ENCODE measurements around the gene SPCS1. TPM values are rescaled to one million over a fixed set of nuclear protein-coding genes. Genes with fewer than 3 reads are reported as not detected.
"Not testable (repeated sequence)": the region's sequence is repeated elsewhere in the genome, so short reads cannot be mapped to it uniquely, and the experiment has no call there.

The SPCS1 gene
- total RNA-seq, 4 donors from 2014 or later, result 49.2 to 138 (median 84.9) TPM

GRCh38 chr3:52719618-52720017 is 13.7 kb downstream of the SPCS1 start:
- no peak for ATAC-seq (ENCODE audit: low FRiP score)
- TF ChIP-seq CTCF (IDR thresholded peaks at IDR 0.05), result no peak

GRCh38 chr3:52721002-52721729 is 15.3 kb downstream of the SPCS1 start:
- ATAC-seq (ENCODE audit: low FRiP score) (no peak), DNase-seq (ENCODE audit: low spot score) (no peak)
- TF ChIP-seq CTCF (IDR thresholded peaks at IDR 0.05), result no peak

More at GRCh38 chr3:52719618-52720017, 13.7 kb downstream of the SPCS1 start:
- DNase-seq (ENCODE audit: low spot score), result no peak

GRCh38 chr3:52721730-52722008 is 15.8 kb downstream of the SPCS1 start:
- no peak for ATAC-seq (ENCODE audit: low FRiP score)
- no peak for TF ChIP-seq CTCF (IDR thresholded peaks at IDR 0.05)
- DNase-seq (ENCODE audit: low spot score), result no peak

- no peak for TF ChIP-seq CTCF (IDR thresholded peaks at IDR 0.05)
- ATAC-seq (ENCODE audit: low FRiP score) (no peak), DNase-seq (ENCODE audit: low spot score) (no peak)
Measured at GRCh38 chr3:52722491-52722890, 16.6 kb downstream of the SPCS1 start.

- DNase-seq (ENCODE audit: low spot score), result no peak
- no peak for ATAC-seq (ENCODE audit: low FRiP score)
- TF ChIP-seq CTCF (IDR thresholded peaks at IDR 0.05), result no peak
Measured at GRCh38 chr3:52723935-52724334, 18.0 kb downstream of the SPCS1 start.

- DNase-seq (ENCODE audit: low spot score) (no peak), ATAC-seq (ENCODE audit: low FRiP score) (no peak)
- TF ChIP-seq CTCF (IDR thresholded peaks at IDR 0.05), result no peak
Measured at GRCh38 chr3:52724511-52724910, 18.6 kb downstream of the SPCS1 start.

- ATAC-seq (ENCODE audit: low FRiP score); DNase-seq (ENCODE audit: low spot score): not testable (repeated sequence)
Measured at GRCh38 chr3:52728753-52729152, 22.8 kb downstream of the SPCS1 start.

Measured in omental fat pad (tissue), 4 donors.